ENCODE measurements around the gene RHBDL3. TPM values are rescaled to one million over a fixed set of nuclear protein-coding genes. Genes with fewer than 3 reads are reported as not detected.

Gene RHBDL3
- total and polyA plus RNA-seq, 2 donors (not counting 1 experiment from before 2014, with no cell fraction given), result not detected

- intact Hi-C loops (cut with micrococcal nuclease), result no loop called here
- H3K4me3 Mint-ChIP-seq, result peak overlapping the region; percentile 49
- Histone ChIP-seq H2AFZ (ENCODE audit: insufficient read depth, low read depth, low read length, poor library complexity, severe bottlenecking) (no peak overlapping the region), H3K27me3 (replicated peaks in 1 of 4; ENCODE audit: control extremely low read depth in 1 of 4, control insufficient read depth in 3 of 4, insufficient read depth in 4 of 4, low read length in 3 of 4) (peaks cover 0 to 34% (median 8%) of the 10 kb centered on the region in 4 experiments), H3K36me3 (replicated peaks in 1 of 2; ENCODE audit: control extremely low read depth in 1 of 2, control insufficient read depth in 1 of 2, extremely low read depth in 1 of 2, insufficient read depth in 2 of 2, low read length in 1 of 2) (no peaks in the 10 kb centered on the region), H3K9me3 (ENCODE audit: control extremely low read depth in 1 of 3, control insufficient read depth in 2 of 3, insufficient read depth in 1 of 3, low read length in 2 of 3) (no peaks in the 10 kb centered on the region), H3K27ac (ENCODE audit: low read length in 2 of 2) (no peak overlapping the region), H3K9ac (ENCODE audit: low read length) (no peak overlapping the region), H3K79me2 (ENCODE audit: control insufficient read depth, insufficient read depth, low read length) (no peaks in the 10 kb centered on the region), H3K4me2 (replicated peaks; ENCODE audit: low read depth, low read length, poor library complexity, severe bottlenecking) (peak overlapping the region; percentile 37), H4K20me1 (ENCODE audit: control insufficient read depth, insufficient read depth, low read length, poor library complexity, severe bottlenecking) (no peaks in the 10 kb centered on the region), H3K4me3 (ENCODE audit: control extremely low read depth in 1 of 5, extremely low read depth in 1 of 5, insufficient read depth in 1 of 5, low read depth in 2 of 5, low read length in 4 of 5) (no peak overlapping the region), H3K4me1 (ENCODE audit: control insufficient read depth in 2 of 2, insufficient read depth in 2 of 2, low read length in 2 of 2) (peaks cover 7 to 14% of the 10 kb centered on the region in 2 donors)
- H3K4me1 Mint-ChIP-seq, result peaks cover 10% of the 10 kb centered on the region
- H3K9me3 Mint-ChIP-seq (ENCODE audit: insufficient read depth), result no peaks in the 10 kb centered on the region
- CTCF ChIA-PET, result no interaction called here
- TF ChIP-seq EZH2 (IDR thresholded peaks at IDR 0.05; ENCODE audit: borderline replicate concordance, insufficient read depth, low read depth, low read length, poor library complexity, severe bottlenecking) (no peak), CTCF (IDR thresholded peaks at IDR 0.05) (no peak)
- peak; percentile 42 for DNase-seq
- POLR2A ChIA-PET, result interaction anchor here (0.5 kb wide), 1 partner anchor 21 kb away, joined by 5 read pairs; no protein-coding TSS in a partner anchor
- no peak overlapping the region for H3K27ac Mint-ChIP-seq
- H3K27me3 Mint-ChIP-seq, result peaks cover 40% of the 10 kb centered on the region
- WGBS (ENCODE audit: insufficient coverage), result 80% methylated on average over 12 of the region's 20 CpGs
- peak; percentile 72 for ATAC-seq (ENCODE audit: low read depth)
Measured at GRCh38 chr17:32283745-32284201, 18.1 kb downstream of the RHBDL3 start.

GRCh38 chr17:32285306-32285705, 19.7 kb downstream of the RHBDL3 start:
- no peak overlapping the region for H2AFZ ChIP-seq (ENCODE audit: insufficient read depth, low read depth, low read length, poor library complexity, severe bottlenecking)
- peaks cover 12% of the 10 kb centered on the region for H3K4me1 Mint-ChIP-seq
- CTCF ChIA-PET, result no interaction called here

More at GRCh38 chr17:32285306-32285705, 19.7 kb downstream of the RHBDL3 start:
- H3K4me3 Mint-ChIP-seq, result no peak overlapping the region
- TF ChIP-seq CTCF (IDR thresholded peaks at IDR 0.05), result no peak
- no peak for TF ChIP-seq EZH2 (IDR thresholded peaks at IDR 0.05; ENCODE audit: borderline replicate concordance, insufficient read depth, low read depth, low read length, poor library complexity, severe bottlenecking)
- peaks cover 0 to 30% (median 10%) of the 10 kb centered on the region in 4 experiments for H3K27me3 ChIP-seq (replicated peaks in 1 of 4; ENCODE audit: control extremely low read depth in 1 of 4, control insufficient read depth in 3 of 4, insufficient read depth in 4 of 4, low read length in 3 of 4)
- no peak overlapping the region for H3K27ac Mint-ChIP-seq
- H3K27me3 Mint-ChIP-seq, result peaks cover 52% of the 10 kb centered on the region
- POLR2A ChIA-PET, result no interaction called here
- ATAC-seq (ENCODE audit: low read depth) (no peak), DNase-seq (no peak)
- no peak overlapping the region for H3K4me3 ChIP-seq (ENCODE audit: control extremely low read depth in 1 of 5, extremely low read depth in 1 of 5, insufficient read depth in 1 of 5, low read depth in 2 of 5, low read length in 4 of 5)
- no peaks in the 10 kb centered on the region for H3K36me3 ChIP-seq (replicated peaks in 1 of 2; ENCODE audit: control extremely low read depth in 1 of 2, control insufficient read depth in 1 of 2, extremely low read depth in 1 of 2, insufficient read depth in 2 of 2, low read length in 1 of 2)
- H3K9ac ChIP-seq (ENCODE audit: low read length), result no peak overlapping the region
- 83% methylated on average over 7 of the region's 8 CpGs for WGBS (ENCODE audit: insufficient coverage)
- no peak overlapping the region for H3K27ac ChIP-seq (ENCODE audit: low read length in 2 of 2)
- intact Hi-C loops (cut with micrococcal nuclease), result no loop called here
- no peaks in the 10 kb centered on the region for H3K79me2 ChIP-seq (ENCODE audit: control insufficient read depth, insufficient read depth, low read length)
- no peaks in the 10 kb centered on the region for H3K9me3 ChIP-seq (ENCODE audit: control extremely low read depth in 1 of 3, control insufficient read depth in 2 of 3, insufficient read depth in 1 of 3, low read length in 2 of 3)
- H3K4me1 ChIP-seq (ENCODE audit: control insufficient read depth in 2 of 2, insufficient read depth in 2 of 2, low read length in 2 of 2), result peaks cover 7 to 14% of the 10 kb centered on the region in 2 donors
- no peaks in the 10 kb centered on the region for H4K20me1 ChIP-seq (ENCODE audit: control insufficient read depth, insufficient read depth, low read length, poor library complexity, severe bottlenecking)
- H3K9me3 Mint-ChIP-seq (ENCODE audit: insufficient read depth), result no peaks in the 10 kb centered on the region
- H3K4me2 ChIP-seq (replicated peaks; ENCODE audit: low read depth, low read length, poor library complexity, severe bottlenecking), result no peak overlapping the region

Measured in B cell (primary cell).